Osteoblast (primary cell): Measurements from ENCODE around the gene CAMK2B. TPM values are rescaled to one million over a fixed set of nuclear protein-coding genes. Genes with fewer than 3 reads are reported as not detected.

ENCODE experiments used
- DNase-seq: peaks from one replicate; pipeline ENCODE4 v3.0.0; 2011; ENCODE audit warnings: low spot score, mixed read lengths; ENCODE audit not compliant: insufficient read length; ENCODE audit errors: missing footprints
- H2AFZ ChIP-seq: 2 replicates; pipeline ENCODE4 v1.6.0; 2011; ENCODE audit warnings: mild to moderate bottlenecking, low read length
- H3K27ac ChIP-seq: 2 replicates; pipeline ENCODE4 v1.5.1; 2011; ENCODE audit warnings: mild to moderate bottlenecking, low read depth, low read length, moderate library complexity
- H3K27me3 ChIP-seq: 2 replicates; pipeline ENCODE4 v1.6.0; 2012; ENCODE audit warnings: mild to moderate bottlenecking, control low read depth, inconsistent platforms, low read length, moderate library complexity; ENCODE audit not compliant: insufficient read depth
- H3K36me3 ChIP-seq: 2 replicates; pipeline ENCODE4 v1.5.1; 2011; ENCODE audit warnings: mild to moderate bottlenecking, low read length, control low read depth, moderate library complexity; ENCODE audit not compliant: insufficient read depth
- H3K4me1 ChIP-seq: 2 replicates; pipeline ENCODE4 v1.5.1; 2011; ENCODE audit warnings: mild to moderate bottlenecking, low read length, control low read depth, moderate library complexity; ENCODE audit not compliant: insufficient read depth
- H3K4me2 ChIP-seq: 2 replicates; pipeline ENCODE4 v1.6.0; 2011; ENCODE audit warnings: mild to moderate bottlenecking, low read length; ENCODE audit not compliant: insufficient read depth
- H3K4me3 ChIP-seq: fragments of 200-600 bp; sonication (generic); 3 replicates; pipeline ENCODE4 v1.5.1; 2012; ENCODE audit warnings: mild to moderate bottlenecking, low read length, inconsistent platforms; ENCODE audit not compliant: insufficient read depth
- H3K79me2 ChIP-seq: 2 replicates; pipeline ENCODE4 v1.6.0; 2012; ENCODE audit warnings: mild to moderate bottlenecking, low read length, control low read depth, inconsistent platforms; ENCODE audit not compliant: insufficient read depth
- H3K9me3 ChIP-seq: 2 replicates; pipeline ENCODE4 v1.5.1; 2011; ENCODE audit warnings: low read depth, low read length, control low read depth
- H4K20me1 ChIP-seq: 2 replicates; pipeline ENCODE4 v1.6.0; 2012; ENCODE audit warnings: mild to moderate bottlenecking, low read length, control low read depth; ENCODE audit not compliant: insufficient read depth
- total RNA-seq: library from RNA; depleted of rRNA; stranded (reverse); fragments of >200 nt; gene quantifications from 2 replicates; pipeline ENCODE4 v1.2.3, GENCODE V29; 2012
- TF ChIP-seq, protein P1 (sequence below): IDR thresholded peaks from 2 replicates; pipeline ENCODE4 v1.5.1; 2011; ENCODE audit warnings: mild to moderate bottlenecking, low read depth, low read length, moderate library complexity; ENCODE audit errors: extremely low read depth

Gene CAMK2B
- total RNA-seq, 1 donor: not detected

DNA sequence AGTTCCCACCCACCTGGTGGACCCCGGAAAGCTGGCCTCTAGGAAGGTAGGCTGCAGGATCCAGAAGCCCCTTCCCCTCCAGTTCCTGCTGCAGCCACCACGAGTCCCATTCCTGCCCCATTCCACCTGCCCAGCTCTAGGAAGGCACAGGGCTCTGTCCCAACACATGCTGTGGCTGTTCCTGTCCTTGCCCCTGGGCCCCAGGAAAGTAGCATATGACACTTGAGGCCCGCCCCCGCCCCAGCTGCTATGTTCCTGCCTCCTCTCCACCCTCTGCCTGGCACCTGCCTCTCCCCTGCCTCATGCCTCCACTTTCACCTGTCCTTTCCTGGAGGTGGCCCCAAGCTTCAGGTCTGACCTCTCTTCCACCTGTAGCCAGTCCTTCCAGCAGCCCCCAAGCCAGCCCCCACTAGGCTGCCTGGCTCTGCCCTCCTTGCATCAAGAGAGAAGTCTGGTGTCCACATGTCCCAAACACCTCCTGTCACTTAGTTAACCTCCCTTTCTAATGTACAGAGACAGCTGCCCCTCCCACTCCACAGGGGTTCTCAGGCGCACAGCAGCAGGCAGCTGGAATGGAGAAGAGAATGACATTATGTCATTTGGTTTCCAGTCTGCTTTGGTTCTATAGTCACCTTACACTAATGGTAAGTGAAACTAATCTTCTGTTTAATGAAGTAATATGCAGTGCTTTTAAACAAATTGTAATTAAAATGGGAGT lies 101.9 kb downstream of the CAMK2B start:
- Histone ChIP-seq H3K27ac (no peak overlapping the region), H3K4me3 (no peak overlapping the region), H3K36me3 (no peaks in the 10 kb centered on the region), H3K79me2 (no peaks in the 10 kb centered on the region), H4K20me1 (no peaks in the 10 kb centered on the region), H2AFZ (no peak overlapping the region), H3K9me3 (no peaks in the 10 kb centered on the region), H3K4me2 (no peak overlapping the region), H3K27me3 (peaks cover 18% of the 10 kb centered on the region), H3K4me1 (no peaks in the 10 kb centered on the region)
- no peak for DNase-seq
- TF ChIP-seq, protein P1, sequence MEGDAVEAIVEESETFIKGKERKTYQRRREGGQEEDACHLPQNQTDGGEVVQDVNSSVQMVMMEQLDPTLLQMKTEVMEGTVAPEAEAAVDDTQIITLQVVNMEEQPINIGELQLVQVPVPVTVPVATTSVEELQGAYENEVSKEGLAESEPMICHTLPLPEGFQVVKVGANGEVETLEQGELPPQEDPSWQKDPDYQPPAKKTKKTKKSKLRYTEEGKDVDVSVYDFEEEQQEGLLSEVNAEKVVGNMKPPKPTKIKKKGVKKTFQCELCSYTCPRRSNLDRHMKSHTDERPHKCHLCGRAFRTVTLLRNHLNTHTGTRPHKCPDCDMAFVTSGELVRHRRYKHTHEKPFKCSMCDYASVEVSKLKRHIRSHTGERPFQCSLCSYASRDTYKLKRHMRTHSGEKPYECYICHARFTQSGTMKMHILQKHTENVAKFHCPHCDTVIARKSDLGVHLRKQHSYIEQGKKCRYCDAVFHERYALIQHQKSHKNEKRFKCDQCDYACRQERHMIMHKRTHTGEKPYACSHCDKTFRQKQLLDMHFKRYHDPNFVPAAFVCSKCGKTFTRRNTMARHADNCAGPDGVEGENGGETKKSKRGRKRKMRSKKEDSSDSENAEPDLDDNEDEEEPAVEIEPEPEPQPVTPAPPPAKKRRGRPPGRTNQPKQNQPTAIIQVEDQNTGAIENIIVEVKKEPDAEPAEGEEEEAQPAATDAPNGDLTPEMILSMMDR: no peak

- Histone ChIP-seq H3K4me3 (no peak overlapping the region), H3K27ac (no peak overlapping the region), H3K27me3 (peaks cover 18% of the 10 kb centered on the region), H3K4me2 (no peak overlapping the region), H3K4me1 (no peaks in the 10 kb centered on the region), H3K79me2 (no peaks in the 10 kb centered on the region), H4K20me1 (no peaks in the 10 kb centered on the region), H3K36me3 (no peaks in the 10 kb centered on the region), H2AFZ (no peak overlapping the region), H3K9me3 (no peaks in the 10 kb centered on the region)
- TF ChIP-seq, protein P1: no peak
- no peak for DNase-seq
Measured at GRCh38 chr7:44222776-44223261, 102.6 kb downstream of the CAMK2B start.

- no peak overlapping the region for H3K4me3 ChIP-seq
- no peaks in the 10 kb centered on the region for H3K79me2 ChIP-seq
- no peaks in the 10 kb centered on the region for H3K36me3 ChIP-seq
- H3K4me1 ChIP-seq: no peaks in the 10 kb centered on the region
- H2AFZ ChIP-seq: no peak overlapping the region
- H4K20me1 ChIP-seq: no peaks in the 10 kb centered on the region
- TF ChIP-seq, protein P1: no peak
- H3K9me3 ChIP-seq: no peaks in the 10 kb centered on the region
- DNase-seq: peak; percentile 15
- H3K27me3 ChIP-seq: peaks cover 18% of the 10 kb centered on the region
- H3K27ac ChIP-seq: no peak overlapping the region
- no peak overlapping the region for H3K4me2 ChIP-seq
Measured at GRCh38 chr7:44222074-44222473, 103.3 kb downstream of the CAMK2B start.

DNA sequence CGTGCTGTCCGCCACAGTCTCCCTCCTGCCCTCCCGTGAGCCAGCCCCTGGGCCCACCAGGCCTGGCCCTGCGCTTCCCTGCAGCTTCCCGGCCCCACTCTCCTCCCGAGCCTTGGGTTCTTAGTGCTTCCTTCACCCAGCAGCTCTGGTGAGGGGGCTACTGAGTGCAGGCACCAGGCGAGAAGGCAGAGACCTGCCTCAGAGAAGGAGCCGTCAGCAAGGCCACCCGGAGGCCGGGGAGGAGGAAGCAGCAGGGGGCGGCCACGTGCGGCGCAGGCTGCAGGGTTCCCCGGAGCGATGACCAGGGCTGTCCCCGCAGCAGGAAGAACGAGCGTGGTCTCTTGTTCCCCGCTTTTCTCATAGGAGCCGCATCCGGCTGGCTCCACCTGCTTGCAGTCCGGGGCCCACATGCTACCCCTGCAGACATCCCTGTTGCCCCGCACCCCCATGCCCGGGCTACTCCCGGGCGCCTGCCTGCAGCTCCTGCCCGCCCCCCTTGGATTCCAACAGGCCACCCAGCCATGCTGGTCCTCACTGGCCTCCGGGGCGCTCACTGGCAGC lies 104.1 kb downstream of the CAMK2B start:
- H3K79me2 ChIP-seq: no peaks in the 10 kb centered on the region
- no peaks in the 10 kb centered on the region for H3K9me3 ChIP-seq
- no peaks in the 10 kb centered on the region for H3K4me1 ChIP-seq
- no peak overlapping the region for H2AFZ ChIP-seq
- no peaks in the 10 kb centered on the region for H3K36me3 ChIP-seq
- peaks cover 18% of the 10 kb centered on the region for H3K27me3 ChIP-seq
- no peak overlapping the region for H3K4me2 ChIP-seq
- DNase-seq: peak; percentile 94
- H4K20me1 ChIP-seq: no peaks in the 10 kb centered on the region
- TF ChIP-seq, protein P1: peak; percentile 10
- no peak overlapping the region for H3K27ac ChIP-seq
- no peak overlapping the region for H3K4me3 ChIP-seq
